Fibroblast of skin of scalp (primary cell): ENCODE data around the gene BRF1.
"Not testable (repeated sequence)": the region's sequence is repeated elsewhere in the genome, so short reads cannot be mapped to it uniquely, and the experiment has no call there.

Source experiments
- DNase-seq: peaks from one replicate; pipeline ENCODE4 v3.0.0-alpha.2; 2013

Gene BRF1

GRCh38 chr14:105333020-105333490, 32.3 kb upstream of the BRF1 start:
- DNase-seq = no peak

- DNase-seq = no peak
These were observed 31.6 kb upstream of the BRF1 start for GRCh38 chr14:105332350-105332874.

DNA sequence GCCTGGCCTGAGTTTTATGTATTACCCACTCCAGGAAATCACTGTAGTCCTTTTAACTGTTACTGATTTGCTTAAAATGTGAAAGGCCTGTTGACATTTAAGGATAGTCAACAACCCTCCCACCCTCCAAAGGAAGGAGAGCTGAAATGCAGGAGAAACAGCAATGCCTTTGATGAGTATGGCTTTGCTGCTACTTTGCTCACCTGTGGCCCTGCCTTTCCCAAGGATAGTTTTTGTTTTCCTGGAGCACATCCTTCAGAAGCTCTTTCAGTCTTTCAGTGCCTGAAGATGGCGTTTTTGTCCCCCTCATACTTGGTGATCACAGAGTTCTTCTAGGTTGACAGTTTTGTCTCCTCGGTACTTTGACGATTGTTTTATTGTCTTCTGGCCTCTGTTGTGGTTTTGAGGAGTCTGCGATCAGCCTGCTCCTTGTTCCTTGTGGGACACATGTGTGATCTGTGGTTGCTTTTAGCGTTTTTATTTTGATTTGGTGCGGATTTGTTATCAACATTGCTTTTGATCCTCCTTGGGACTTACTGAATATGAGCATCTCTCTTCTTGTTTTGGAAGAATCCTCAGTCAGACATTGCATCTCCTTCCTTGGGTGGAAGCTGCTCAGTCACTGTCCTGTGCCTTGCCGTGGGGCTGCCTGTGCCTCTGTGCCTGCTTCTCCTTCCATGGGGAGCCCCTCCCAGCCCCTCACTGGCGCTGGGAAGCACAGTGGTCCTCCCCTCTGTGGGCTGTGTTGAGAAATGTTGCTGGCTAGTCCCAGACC, 31.0 kb upstream of the BRF1 start:
- DNase-seq = no peak

DNA sequence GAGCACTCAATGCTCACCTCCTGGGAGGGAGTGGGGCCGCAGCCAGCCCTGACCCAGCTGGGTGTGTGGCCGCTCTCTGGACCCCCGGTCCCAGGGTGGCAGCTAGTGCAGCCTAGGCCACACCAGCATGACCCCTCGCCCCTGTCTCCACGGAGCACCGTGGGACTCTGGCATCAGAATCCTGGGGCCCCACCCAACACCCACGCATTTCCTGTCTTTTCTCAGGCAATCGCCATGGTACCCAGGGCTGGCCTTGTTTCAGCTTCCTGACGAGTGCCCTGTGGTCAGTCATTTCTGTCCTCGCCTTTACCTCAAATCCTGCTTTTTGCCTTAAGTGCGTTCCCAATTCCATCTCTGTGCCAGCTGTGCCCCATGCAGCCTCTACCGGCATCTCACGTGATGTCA, 29.7 kb upstream of the BRF1 start:
- DNase-seq = peak; percentile 34

GRCh38 chr14:105329411-105330150, 28.8 kb upstream of the BRF1 start:
- no peak for DNase-seq

- no peak for DNase-seq
These were observed 28.0 kb upstream of the BRF1 start for GRCh38 chr14:105328678-105329390.

DNA sequence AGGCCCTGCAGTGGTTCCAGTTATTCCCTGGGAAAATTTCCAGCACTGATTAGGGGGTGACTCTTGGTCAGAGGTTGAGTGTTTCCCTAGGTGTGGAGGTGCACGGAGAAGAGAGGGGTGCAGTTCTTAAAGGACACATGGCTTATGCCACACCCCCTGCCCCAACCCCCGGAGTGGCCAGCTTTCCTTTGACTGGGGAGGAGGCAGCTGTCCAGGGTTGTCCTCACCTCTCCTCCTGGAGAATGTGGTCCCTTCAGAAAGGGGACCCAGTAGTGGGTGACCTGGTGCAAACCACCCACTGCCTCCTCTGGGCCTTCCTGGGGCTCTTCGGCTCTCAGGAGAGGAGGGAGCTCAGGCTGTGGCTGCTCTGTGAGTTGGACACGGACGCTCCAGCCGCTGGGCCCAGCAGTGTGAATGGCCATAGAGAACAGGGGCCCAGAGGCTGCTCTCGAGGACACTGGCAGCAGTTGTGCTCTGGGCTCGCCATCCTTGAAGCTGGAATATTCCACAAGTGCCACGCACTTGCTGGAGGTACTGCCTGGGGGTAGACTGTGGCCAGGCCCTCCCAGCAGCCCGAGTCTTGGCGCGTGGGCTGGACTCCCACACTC, 27.4 kb upstream of the BRF1 start:
- no peak for DNase-seq

DNA sequence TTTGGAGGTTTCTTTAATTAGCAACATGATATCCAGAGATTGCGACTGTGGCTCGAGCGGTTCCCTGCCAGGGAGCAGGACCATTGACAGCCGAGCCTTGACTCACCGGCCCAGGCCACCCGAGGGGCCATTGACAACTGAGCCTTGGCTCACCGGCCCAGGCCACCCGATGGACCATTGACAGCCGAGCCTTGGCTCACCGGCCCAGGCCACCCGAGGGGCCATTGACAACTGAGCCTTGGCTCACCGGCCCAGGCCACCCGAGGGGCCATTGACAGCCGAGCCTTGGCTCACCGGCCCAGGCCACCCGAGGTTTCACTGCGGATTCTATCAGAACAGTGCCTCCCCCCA, 26.9 kb upstream of the BRF1 start:
- not testable (repeated sequence) for DNase-seq

DNA sequence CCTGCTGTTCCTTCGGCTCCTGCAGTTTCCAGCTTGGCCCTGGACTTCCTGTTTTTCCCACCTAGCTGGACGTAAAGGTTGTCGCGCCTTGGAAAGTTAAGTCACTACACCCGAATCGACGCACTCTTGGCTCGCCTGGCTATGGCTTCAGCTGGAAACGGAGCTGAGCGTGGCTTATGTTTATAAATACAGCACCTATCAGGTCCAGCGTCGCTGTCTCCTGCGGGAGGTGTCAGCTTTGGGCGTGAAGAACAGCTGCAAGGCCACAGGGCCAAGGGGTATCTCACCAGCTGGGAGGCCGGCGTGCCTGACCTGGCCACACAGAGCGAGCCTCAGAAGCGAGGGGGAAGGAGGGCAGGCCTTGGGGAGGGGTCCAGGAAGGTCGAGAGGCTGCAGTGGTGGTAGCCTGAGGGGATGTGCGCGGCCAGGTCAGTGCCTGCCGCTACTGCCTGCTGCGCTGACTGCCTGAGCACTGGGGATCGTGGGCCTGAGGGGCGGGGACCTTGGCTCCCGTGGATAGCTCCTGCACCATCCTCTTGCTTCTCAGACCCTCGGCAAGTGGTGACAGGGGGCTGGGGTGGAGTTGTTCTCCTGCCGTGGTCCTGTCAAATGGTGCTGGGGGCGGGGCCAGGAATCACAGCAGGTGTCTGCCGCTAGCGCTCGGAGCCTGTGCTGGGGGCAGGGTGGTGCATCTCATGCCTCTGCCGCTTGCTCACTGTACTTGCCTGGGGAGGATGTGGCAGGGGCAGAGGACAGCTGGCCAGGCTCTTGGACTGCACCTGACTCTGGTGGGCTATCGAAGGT, 26.3 kb upstream of the BRF1 start:
- no peak for DNase-seq

DNA sequence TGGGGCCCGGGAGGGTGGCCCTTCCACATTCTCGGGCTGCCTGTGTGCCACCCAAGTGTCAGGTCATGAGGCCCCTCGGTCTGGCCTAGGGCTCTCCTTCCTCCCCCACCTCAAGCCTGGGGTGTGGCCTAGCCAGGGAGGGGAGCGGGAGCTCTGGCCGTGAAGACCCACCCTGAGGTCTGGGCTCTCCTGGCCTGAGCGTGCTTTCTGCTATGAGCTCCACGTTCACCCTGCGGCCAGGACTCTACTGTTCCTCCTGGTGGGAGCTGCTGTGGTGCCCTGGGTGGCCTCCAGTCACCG, 25.7 kb upstream of the BRF1 start:
- no peak for DNase-seq

DNA sequence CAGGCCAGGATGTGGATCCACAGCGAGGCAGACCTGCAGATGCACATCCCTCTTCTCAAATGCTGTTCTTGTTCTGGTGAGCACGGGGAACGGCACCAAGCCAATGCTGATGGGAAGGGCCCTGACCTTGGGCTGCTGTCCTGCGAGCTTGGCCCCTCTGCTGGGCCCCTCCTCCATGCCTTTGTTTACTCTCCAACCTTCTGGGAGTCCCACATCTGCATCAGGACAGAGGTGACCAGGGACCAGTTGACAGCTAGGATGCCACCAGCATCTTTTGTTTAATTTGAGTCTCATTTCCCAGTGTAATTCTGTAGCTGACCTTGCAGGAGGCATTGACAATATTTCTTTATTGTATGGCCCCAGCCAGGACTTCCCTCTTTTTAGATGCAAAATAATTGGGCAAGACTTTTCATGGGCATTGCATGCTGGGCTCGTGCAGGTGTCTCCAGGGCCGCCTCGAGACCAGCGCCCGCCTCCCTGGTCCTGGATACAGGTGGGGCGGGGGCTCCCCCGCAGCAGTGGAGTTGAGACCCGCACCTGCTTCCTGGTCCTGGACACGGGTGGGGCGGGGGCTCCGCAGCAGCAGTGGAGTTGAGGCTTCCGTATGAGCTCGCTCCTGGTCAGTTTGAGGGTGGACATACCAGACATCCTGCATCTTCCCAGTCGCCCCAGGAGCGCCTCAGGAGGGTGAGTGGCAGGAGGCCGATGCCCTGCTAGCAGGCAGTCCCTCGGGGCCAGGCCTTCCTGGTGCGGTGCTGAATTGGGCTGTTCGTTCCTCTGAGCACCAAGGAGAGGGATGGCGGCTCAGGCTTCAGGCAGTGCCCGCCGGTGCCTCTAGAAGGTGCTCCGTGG, 25.1 kb upstream of the BRF1 start:
- no peak for DNase-seq

DNA sequence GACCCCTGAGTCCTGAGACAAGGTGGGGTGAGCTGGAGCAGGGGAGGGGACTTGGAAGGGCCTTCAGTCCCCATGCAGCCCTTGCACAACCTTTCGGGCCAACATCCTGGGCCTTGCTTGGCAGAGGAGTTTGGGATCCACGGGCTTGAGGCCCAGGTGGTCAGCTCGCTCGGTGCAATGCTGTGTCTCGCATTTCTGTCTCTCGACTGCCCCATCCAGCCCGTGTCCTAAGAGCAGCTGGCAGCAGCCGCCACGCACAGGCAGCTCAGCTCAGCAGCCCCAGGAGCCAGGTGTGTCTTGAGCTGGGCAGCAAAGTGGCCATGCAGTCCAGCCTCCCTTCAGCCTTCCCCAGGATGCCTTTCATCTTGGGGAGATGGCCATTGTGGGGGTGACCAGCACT, 24.5 kb upstream of the BRF1 start:
- no peak for DNase-seq

DNA sequence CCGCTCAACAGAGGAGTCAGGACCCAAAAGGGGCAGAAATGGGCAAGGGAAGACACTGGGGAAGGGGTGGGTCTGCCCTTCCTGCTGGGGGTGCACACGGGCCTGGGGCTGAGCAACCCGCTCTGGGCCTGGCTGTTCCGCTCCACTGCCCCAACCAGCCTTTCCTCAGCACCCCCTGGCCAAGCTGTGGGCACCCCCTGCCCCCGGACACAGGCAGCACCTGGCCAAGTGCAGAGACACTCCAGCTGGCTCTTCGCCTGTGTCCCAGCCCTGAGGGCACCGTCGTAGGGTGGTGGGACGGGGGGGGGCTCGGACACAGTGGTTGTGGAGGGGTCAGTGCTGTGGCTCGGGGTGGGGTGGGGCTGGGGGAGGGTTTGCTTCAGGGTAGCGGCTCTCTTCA, 24.1 kb upstream of the BRF1 start:
- DNase-seq = no peak

GRCh38 chr14:105324080-105324778, 23.4 kb upstream of the BRF1 start:
- peak; percentile 19 for DNase-seq

- DNase-seq = no peak
These were observed 22.9 kb upstream of the BRF1 start for GRCh38 chr14:105323663-105324062.

DNA sequence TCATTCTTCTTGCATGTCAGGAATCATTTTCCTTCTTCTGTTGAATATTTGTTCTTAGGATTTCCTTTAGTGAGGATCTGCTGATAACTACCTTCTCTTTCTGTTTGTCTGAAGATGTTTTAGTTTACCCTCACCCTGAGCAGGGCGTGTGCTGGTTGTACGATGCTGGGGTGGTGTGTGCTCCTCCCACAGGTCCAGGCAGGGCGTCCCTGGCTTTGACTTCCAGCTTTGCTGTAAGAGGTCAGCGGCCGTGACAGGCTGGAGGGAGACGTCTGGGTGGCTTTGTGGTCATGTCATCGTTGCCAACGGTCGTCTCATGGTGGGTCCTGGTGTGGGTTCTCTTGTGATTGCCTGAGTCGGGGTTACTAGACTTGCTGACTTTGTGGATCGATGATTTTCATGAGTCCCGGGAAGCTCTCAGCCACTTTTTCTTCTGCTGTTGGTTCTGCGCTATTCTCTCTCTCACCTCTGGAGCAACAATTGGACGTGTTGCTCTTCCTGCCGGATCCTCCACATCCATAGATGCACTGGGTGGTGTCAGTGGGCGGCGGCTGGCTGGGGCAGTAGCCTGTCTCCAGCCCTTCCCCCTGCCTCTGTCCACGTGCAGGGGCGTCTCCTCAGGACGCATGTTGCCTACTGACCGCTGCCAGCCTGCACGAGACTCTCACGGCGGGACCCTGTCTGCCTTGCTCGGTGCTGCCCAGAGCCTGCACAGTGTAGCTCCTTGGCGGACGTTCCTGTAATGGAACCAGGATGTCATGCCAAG, 22.2 kb upstream of the BRF1 start:
- DNase-seq = no peak

DNA sequence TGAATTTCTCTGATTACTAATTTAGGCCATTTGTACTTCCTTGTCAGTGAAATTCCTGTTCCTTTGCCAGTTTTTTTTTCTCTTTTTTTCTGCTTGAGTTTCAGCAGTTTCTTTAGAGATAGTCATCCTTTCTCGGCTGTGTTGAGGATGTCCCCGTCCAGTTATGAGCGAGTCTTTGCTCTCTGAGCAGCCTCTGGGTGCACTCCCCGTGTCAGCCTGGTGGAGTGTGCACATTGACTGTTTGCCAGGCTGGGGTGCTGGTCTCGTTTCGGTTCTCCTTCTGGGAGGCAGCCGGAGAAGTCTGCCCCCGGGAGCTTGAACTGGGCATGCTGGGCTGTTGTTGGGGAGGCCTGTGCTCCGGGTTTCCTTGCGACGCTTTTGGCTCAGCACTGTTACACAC, 16.7 kb upstream of the BRF1 start:
- DNase-seq = peak; percentile 41

DNA sequence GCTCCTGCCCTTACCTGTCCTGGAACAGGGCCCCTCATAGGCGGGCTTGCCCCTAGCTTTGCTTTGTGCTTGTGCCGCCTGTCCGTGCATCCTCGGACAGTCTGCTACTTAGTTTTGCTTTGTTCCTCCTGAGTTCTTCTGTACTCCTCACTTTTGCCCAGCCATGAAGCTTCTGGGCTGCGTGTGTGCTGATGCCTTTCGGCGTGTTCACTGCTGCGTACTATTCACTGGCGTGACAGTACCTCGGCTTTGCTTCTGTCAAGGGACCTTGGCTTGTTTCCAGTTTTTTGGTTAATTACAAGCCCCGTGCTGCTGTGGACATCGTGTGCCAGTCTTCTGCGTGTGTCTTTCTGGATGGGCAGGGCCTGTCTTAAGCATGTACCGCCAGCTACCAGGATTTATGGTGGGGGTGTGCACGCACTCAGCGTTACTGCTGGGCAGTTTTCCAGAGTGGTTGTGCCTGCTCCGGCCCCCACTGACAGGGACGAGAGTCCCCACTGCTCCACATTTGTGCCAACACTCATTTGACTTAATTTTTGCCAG, 16.2 kb upstream of the BRF1 start:
- DNase-seq = no peak

GRCh38 chr14:105316577-105316941, 15.8 kb upstream of the BRF1 start:
- DNase-seq = no peak
